Measurements from ENCODE around the gene HMGCS1. TPM values are rescaled to one million over a fixed set of nuclear protein-coding genes. Genes with fewer than 3 reads are reported as not detected.

Gene HMGCS1
- polyA plus RNA-seq, 3 donors, result 6.0 to 10.9 (median 7.8) TPM

- Histone ChIP-seq H3K4me2 (replicated peaks; ENCODE audit: extremely low read depth, low read length, poor library complexity, severe bottlenecking) (no peak overlapping the region), H3K9ac (ENCODE audit: insufficient read depth, low read length, poor library complexity, severe bottlenecking) (no peak overlapping the region), H3K27me3 (ENCODE audit: control insufficient read depth in 2 of 2, insufficient read depth in 2 of 2, low read length in 2 of 2) (no peaks in the 10 kb centered on the region), H3K36me3 (replicated peaks in 1 of 2; ENCODE audit: control insufficient read depth in 1 of 2, insufficient read depth in 2 of 2, low read length in 2 of 2) (peaks cover 73 to 95% of the 10 kb centered on the region in 2 donors), H3K27ac (ENCODE audit: low read depth in 1 of 2, low read length in 2 of 2) (no peak overlapping the region), H3K9me3 (replicated peaks in 1 of 2; ENCODE audit: control insufficient read depth in 1 of 2, insufficient read depth in 1 of 2, low read length in 2 of 2) (no peaks in the 10 kb centered on the region), H3K4me1 (ENCODE audit: control insufficient read depth in 1 of 2, insufficient read depth in 2 of 2, low read length in 2 of 2) (no peaks in the 10 kb centered on the region), H2AFZ (ENCODE audit: insufficient read depth, low read depth, low read length, poor library complexity, severe bottlenecking) (no peak overlapping the region), H3K4me3 (replicated peaks in 1 of 3; ENCODE audit: low read depth in 2 of 3, low read length in 3 of 3) (no peak overlapping the region), H3K79me2 (ENCODE audit: insufficient read depth, low read length) (no peaks in the 10 kb centered on the region), H4K20me1 (ENCODE audit: insufficient read depth, low read length) (no peaks in the 10 kb centered on the region)
- Mint-ChIP-seq H3K4me3 (no peak overlapping the region), H3K4me1 (no peaks in the 10 kb centered on the region), H3K27me3 (ENCODE audit: low read depth in 3 of 3) (no peaks in the 10 kb centered on the region), H3K9me3 (no peaks in the 10 kb centered on the region), H3K27ac (peak overlapping the region in 2 of 7 donors; percentile 26 to 51), H3K36me3 (peaks cover 72 to 86% of the 10 kb centered on the region in 2 donors)
- no peak for DNase-seq
- TF ChIP-seq CTCF (IDR thresholded peaks at IDR 0.05), result no peak
- intact Hi-C loops (cut with micrococcal nuclease), result no loop called here
- 100% methylated on average over 1 of the region's 2 CpGs for WGBS (ENCODE audit: insufficient coverage)
Observed at GRCh38 chr5:43295202-43295601, 18.0 kb downstream of the HMGCS1 start.

GRCh38 chr5:43294226-43294625 is 19.0 kb downstream of the HMGCS1 start:
- H3K4me3 ChIP-seq (replicated peaks in 1 of 3; ENCODE audit: low read depth in 2 of 3, low read length in 3 of 3), result no peak overlapping the region
- H3K36me3 ChIP-seq (replicated peaks in 1 of 2; ENCODE audit: control insufficient read depth in 1 of 2, insufficient read depth in 2 of 2, low read length in 2 of 2), result peaks cover 76 to 96% of the 10 kb centered on the region in 2 donors
- H3K4me2 ChIP-seq (replicated peaks; ENCODE audit: extremely low read depth, low read length, poor library complexity, severe bottlenecking), result no peak overlapping the region
- Mint-ChIP-seq H3K27me3 (ENCODE audit: low read depth in 3 of 3) (no peaks in the 10 kb centered on the region), H3K27ac (no peak overlapping the region), H3K36me3 (peaks cover 76 to 88% of the 10 kb centered on the region in 2 donors), H3K9me3 (no peaks in the 10 kb centered on the region), H3K4me1 (no peaks in the 10 kb centered on the region), H3K4me3 (no peak overlapping the region)
- DNase-seq, result no peak
- H3K27ac ChIP-seq (ENCODE audit: low read depth in 1 of 2, low read length in 2 of 2), result no peak overlapping the region
- no peaks in the 10 kb centered on the region for H3K4me1 ChIP-seq (ENCODE audit: control insufficient read depth in 1 of 2, insufficient read depth in 2 of 2, low read length in 2 of 2)
- no peaks in the 10 kb centered on the region for H3K79me2 ChIP-seq (ENCODE audit: insufficient read depth, low read length)
- H2AFZ ChIP-seq (ENCODE audit: insufficient read depth, low read depth, low read length, poor library complexity, severe bottlenecking), result no peak overlapping the region
- no peaks in the 10 kb centered on the region for H3K9me3 ChIP-seq (replicated peaks in 1 of 2; ENCODE audit: control insufficient read depth in 1 of 2, insufficient read depth in 1 of 2, low read length in 2 of 2)
- TF ChIP-seq CTCF (IDR thresholded peaks at IDR 0.05), result no peak
- intact Hi-C loops (cut with micrococcal nuclease), result no loop called here
- no peak overlapping the region for H3K9ac ChIP-seq (ENCODE audit: insufficient read depth, low read length, poor library complexity, severe bottlenecking)
- no peaks in the 10 kb centered on the region for H3K27me3 ChIP-seq (ENCODE audit: control insufficient read depth in 2 of 2, insufficient read depth in 2 of 2, low read length in 2 of 2)
- no peaks in the 10 kb centered on the region for H4K20me1 ChIP-seq (ENCODE audit: insufficient read depth, low read length)

All from CD14-positive monocyte (primary cell).